Sigmoid colon (tissue), 7 donors: Measurements from ENCODE around the gene CACNA1A. TPM values are rescaled to one million over a fixed set of nuclear protein-coding genes. Genes with fewer than 3 reads are reported as not detected.
A peak's percentile ranks its signal among the peaks of the same experiment; 100 is the strongest.
"Not testable (repeated sequence)": the region's sequence is repeated elsewhere in the genome, so short reads cannot be mapped to it uniquely, and the experiment has no call there.

Source experiments
- DNase-seq: peaks from one replicate; pipeline ENCODE4 v3.0.0-alpha.2; 2019
- H3K27ac ChIP-seq, 4 donors: fragments of 200-600 bp; sonication (generic); one replicate each; pipeline ENCODE4 v1.5.1; 2016 to 2019; ENCODE audit warnings: mild to moderate bottlenecking in 1 of 4
- H3K27me3 ChIP-seq, 3 donors: fragments of 200-600 bp; sonication (generic); one replicate each; pipeline ENCODE4 v1.5.1; 2019; ENCODE audit warnings: mild to moderate bottlenecking in 1 of 3
- H3K36me3 ChIP-seq, 4 donors: fragments of 200-600 bp; sonication (generic); one replicate each; pipeline ENCODE4 v1.5.1; 2016 to 2019
- H3K4me1 ChIP-seq, 4 donors: fragments of 200-600 bp; sonication (generic); one replicate each; pipeline ENCODE4 v1.5.1; 2017 to 2019
- H3K4me3 ChIP-seq, 4 donors: fragments of 200-600 bp; sonication (generic); one replicate each; pipeline ENCODE4 v1.5.1; 2017 to 2019; ENCODE audit warnings: mild to moderate bottlenecking in 2 of 4, moderate library complexity in 1 of 4
- H3K9me3 ChIP-seq, 4 donors: fragments of 200-600 bp in 3 of 4; sonication (generic) in 3 of 4; one replicate each; pipeline versions ENCODE4 v1.5.1 to v1.6.1; 2013 to 2019
- EP300 ChIP-seq, 4 donors: sonication (generic); formaldehyde crosslinking; IDR thresholded peaks; one replicate each; pipeline ENCODE4 v1.6.1; 2017; ENCODE audit warnings: antibody characterized with exemption in 4 of 4
- POLR2A ChIP-seq, 2 donors: fragments of 450-650 bp; IDR thresholded peaks; one replicate each; pipeline ENCODE4 v1.6.1; 2016; ENCODE audit warnings: antibody characterized with exemption in 2 of 2, mild to moderate bottlenecking in 2 of 2, moderate library complexity in 2 of 2
- POLR2AphosphoS5 ChIP-seq, 4 donors: sonication (generic); formaldehyde crosslinking; IDR thresholded peaks; one replicate each; pipeline ENCODE4 v1.6.1; 2017; ENCODE audit warnings: antibody characterized with exemption in 4 of 4
- WGBS, 2 donors: extraction: QIAGEN DNeasy Blood & Tissue Kit; methylation state at CpG; one replicate each; pipeline ENCODE4 v1.1.7; 2013; 5-methylcytosine and 5-hydroxymethylcytosine counted together
- intact Hi-C: fragments of 100-400 bp; cut with DNase I; formaldehyde crosslinking; loops from one replicate; pipeline ENCODE4 v1.15.1; 2023
- polyA plus RNA-seq, 3 donors: library from polyadenylated mRNA; stranded (reverse); fragments of 200-250 nt; gene quantifications; one replicate each; pipeline ENCODE4 v1.2.3, GENCODE V29; 2013
- total RNA-seq, 4 donors: library from RNA; depleted of rRNA; stranded (reverse); fragments of >200 nt; gene quantifications; one replicate each; pipeline ENCODE4 v1.1.0, GENCODE V29; 2016
- TF ChIP-seq, protein P1 (sequence below), 4 experiments: fragments of 450-650 bp in 3 of 4; fragments of 200-600 bp in 1 of 4; IDR thresholded peaks; one replicate each; pipeline ENCODE4 v1.5.1; 2016 to 2019; ENCODE audit warnings: antibody characterized with exemption in 4 of 4, mild to moderate bottlenecking in 3 of 4, moderate library complexity in 2 of 4
- donor health status: healthy with polysubstance abuse.
- donor health status: Bipolar disorder and iron deficiency.
- donor health status: healthy.

Gene CACNA1A
- total and polyA plus RNA-seq, 7 donors, result 0.14 to 3.6 (median 1.6) TPM; not detected in 1

DNA sequence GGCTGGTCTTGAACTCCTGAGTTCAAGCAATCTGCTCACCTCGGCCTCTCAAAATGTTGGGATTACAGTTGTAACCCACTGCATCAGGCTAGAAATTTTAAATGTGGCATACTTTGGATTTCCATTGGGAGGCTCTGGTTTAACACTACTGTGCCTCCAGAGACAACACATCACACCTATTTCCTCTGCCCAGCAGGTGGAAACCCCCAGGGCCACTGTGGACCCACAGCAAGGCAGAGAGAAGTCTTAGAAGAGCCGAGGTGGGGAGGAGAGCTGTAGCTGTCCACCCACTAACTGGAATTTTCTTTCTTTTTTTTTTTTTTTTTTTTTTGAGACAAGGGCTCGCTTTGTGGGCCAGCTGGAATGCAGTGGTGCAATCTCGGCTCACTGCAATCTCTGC lies 316.7 kb downstream of the CACNA1A start:
- Histone ChIP-seq H3K27ac (no peak overlapping the region), H3K4me1 (no peaks in the 10 kb centered on the region), H3K9me3 (no peaks in the 10 kb centered on the region), H3K27me3 (no peaks in the 10 kb centered on the region), H3K4me3 (no peak overlapping the region), H3K36me3 (no peaks in the 10 kb centered on the region)
- TF ChIP-seq POLR2A (IDR thresholded peaks at IDR 0.05), result no peak
- no peak for TF ChIP-seq POLR2AphosphoS5 (IDR thresholded peaks at IDR 0.05)
- no peak for TF ChIP-seq EP300 (IDR thresholded peaks at IDR 0.05)
- intact Hi-C loops, result no loop called here
- WGBS, 2 donors, result 84 to 85% methylated on average over 4 of the region's 4 CpGs
- no peak for DNase-seq

GRCh38 chr19:13187419-13187818 lies 318.9 kb downstream of the CACNA1A start:
- Histone ChIP-seq H3K36me3 (no peaks in the 10 kb centered on the region), H3K4me1 (no peaks in the 10 kb centered on the region), H3K9me3 (no peaks in the 10 kb centered on the region), H3K27ac (no peak overlapping the region), H3K27me3 (no peaks in the 10 kb centered on the region), H3K4me3 (no peak overlapping the region)
- intact Hi-C loops, result no loop called here
- WGBS, 2 donors, result 94 to 99% methylated on average over 4 of the region's 4 CpGs
- no peak for DNase-seq
- no peak for TF ChIP-seq POLR2A (IDR thresholded peaks at IDR 0.05)
- no peak for TF ChIP-seq POLR2AphosphoS5 (IDR thresholded peaks at IDR 0.05)
- TF ChIP-seq, protein P1, sequence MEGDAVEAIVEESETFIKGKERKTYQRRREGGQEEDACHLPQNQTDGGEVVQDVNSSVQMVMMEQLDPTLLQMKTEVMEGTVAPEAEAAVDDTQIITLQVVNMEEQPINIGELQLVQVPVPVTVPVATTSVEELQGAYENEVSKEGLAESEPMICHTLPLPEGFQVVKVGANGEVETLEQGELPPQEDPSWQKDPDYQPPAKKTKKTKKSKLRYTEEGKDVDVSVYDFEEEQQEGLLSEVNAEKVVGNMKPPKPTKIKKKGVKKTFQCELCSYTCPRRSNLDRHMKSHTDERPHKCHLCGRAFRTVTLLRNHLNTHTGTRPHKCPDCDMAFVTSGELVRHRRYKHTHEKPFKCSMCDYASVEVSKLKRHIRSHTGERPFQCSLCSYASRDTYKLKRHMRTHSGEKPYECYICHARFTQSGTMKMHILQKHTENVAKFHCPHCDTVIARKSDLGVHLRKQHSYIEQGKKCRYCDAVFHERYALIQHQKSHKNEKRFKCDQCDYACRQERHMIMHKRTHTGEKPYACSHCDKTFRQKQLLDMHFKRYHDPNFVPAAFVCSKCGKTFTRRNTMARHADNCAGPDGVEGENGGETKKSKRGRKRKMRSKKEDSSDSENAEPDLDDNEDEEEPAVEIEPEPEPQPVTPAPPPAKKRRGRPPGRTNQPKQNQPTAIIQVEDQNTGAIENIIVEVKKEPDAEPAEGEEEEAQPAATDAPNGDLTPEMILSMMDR (IDR thresholded peaks at IDR 0.05), result no peak
- TF ChIP-seq EP300 (IDR thresholded peaks at IDR 0.05), result no peak

- 90 to 93% methylated on average over 38 of the region's 38 CpGs for WGBS, 2 donors
- H3K27ac ChIP-seq, DNase-seq, intact Hi-C loops, H3K9me3 ChIP-seq, H3K4me1 ChIP-seq, H3K36me3 ChIP-seq, H3K27me3 ChIP-seq, H3K4me3 ChIP-seq: not testable (repeated sequence)
These were observed 319.6 kb downstream of the CACNA1A start for GRCh38 chr19:13186688-13187087.

GRCh38 chr19:13185763-13186657 lies 320.3 kb downstream of the CACNA1A start:
- intact Hi-C loops, H3K9me3 ChIP-seq, H3K27me3 ChIP-seq, H3K4me3 ChIP-seq, DNase-seq, H3K27ac ChIP-seq, H3K36me3 ChIP-seq: not testable (repeated sequence)
- WGBS, 2 donors, result 86 to 88% methylated on average over 22 of the region's 22 CpGs
- peaks cover 0 to 14% (median 13%) of the 10 kb centered on the region in 4 donors for H3K4me1 ChIP-seq

DNA sequence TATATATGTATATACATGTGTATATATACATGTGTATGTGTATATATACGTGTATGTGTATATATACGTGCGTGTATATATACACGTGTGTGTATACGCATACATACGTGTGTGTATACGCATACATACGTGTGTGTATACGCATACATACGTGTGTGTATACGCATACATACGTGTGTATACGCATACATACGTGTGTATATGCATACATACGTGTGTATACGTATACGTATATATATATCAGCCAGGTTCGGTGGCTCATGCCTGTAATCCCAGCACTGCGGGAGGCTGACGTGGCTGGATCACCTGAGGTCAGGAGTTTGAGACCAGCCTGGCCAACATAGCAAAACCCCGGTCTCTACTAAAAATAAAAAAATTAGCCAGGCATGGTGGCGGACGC lies 321.4 kb downstream of the CACNA1A start:
- H3K9me3 ChIP-seq, H3K27me3 ChIP-seq, intact Hi-C loops, H3K4me3 ChIP-seq, H3K27ac ChIP-seq, DNase-seq, H3K36me3 ChIP-seq: not testable (repeated sequence)
- WGBS, 2 donors, result 78 to 94% methylated on average over 23 of the region's 23 CpGs
- H3K4me1 ChIP-seq, result peaks cover 0 to 15% (median 13%) of the 10 kb centered on the region in 4 donors

DNA sequence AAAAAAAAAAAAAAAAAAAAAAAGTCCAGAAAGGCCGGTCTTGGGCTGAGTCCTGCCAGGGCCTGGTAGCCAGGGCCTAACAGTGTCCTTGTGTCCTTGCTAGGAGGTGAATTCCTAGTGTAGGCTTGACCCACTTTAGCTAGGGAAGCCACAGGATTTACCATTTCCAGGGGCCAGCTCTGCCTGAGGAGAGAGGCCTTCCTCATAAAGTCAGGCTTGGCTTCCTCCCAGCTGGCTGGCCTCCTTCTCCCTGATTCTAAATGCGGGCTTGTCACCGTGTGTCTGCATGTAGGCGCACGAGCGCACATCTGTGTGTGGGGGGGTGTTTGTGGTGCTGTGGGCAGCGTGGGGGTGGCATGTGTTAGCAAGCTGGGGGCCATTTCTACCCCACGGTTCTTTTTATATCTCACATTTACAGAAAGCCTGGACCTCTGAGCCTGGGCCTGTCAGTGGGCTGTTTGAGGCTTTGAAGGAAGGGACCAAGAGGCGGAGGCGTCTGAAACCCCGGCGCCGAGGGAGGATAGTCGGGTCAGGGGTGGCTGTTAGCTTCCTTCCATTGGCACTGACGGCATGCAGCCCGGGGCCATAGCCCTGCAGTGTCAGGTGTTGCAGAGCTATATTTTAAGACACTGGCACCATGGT lies 324.4 kb downstream of the CACNA1A start:
- Histone ChIP-seq H3K27me3 (no peaks in the 10 kb centered on the region), H3K4me1 (peaks cover 0 to 15% (median 13%) of the 10 kb centered on the region in 4 donors), H3K4me3 (no peak overlapping the region), H3K36me3 (no peaks in the 10 kb centered on the region), H3K9me3 (no peaks in the 10 kb centered on the region), H3K27ac (peak overlapping the region; percentile 33 to 55 (median 42))
- peak; percentile 90 for DNase-seq
- intact Hi-C loops, result no loop called here
- TF ChIP-seq, protein P1 (IDR thresholded peaks at IDR 0.05), result no peak
- TF ChIP-seq EP300 (IDR thresholded peaks at IDR 0.05), result no peak
- TF ChIP-seq POLR2AphosphoS5 (IDR thresholded peaks at IDR 0.05), result peak in 3 of 4 donors; percentile 31 to 56 (median 49)
- 14 to 21% methylated on average over 16 of the region's 16 CpGs for WGBS, 2 donors

GRCh38 chr19:13178291-13178690 lies 328.0 kb downstream of the CACNA1A start:
- H3K36me3 ChIP-seq, intact Hi-C loops, H3K9me3 ChIP-seq, DNase-seq, H3K27ac ChIP-seq, H3K4me3 ChIP-seq, H3K27me3 ChIP-seq: not testable (repeated sequence)
- peaks cover 0 to 15% (median 13%) of the 10 kb centered on the region in 4 donors for H3K4me1 ChIP-seq
- WGBS, 2 donors, result 93 to 94% methylated on average over 10 of the region's 10 CpGs

DNA sequence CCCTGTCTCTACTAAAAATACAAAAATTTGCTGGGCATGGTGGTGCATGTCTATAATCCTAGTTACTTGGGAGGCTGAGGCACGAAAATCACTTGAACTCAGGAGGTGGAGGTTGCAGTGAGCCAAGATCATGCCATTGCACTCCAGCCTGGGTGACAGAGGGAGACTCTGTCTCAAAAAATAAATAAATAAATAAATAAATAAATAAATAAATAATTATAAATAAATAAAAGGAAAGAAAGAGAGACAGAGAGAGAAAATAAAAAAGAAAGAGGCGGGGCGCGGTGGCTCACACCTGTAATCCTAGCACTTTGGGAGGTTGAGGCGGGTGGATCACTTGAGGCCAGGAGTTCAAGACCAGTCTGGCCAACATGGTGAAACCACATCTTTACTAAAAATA lies 328.7 kb downstream of the CACNA1A start:
- H3K27me3 ChIP-seq, intact Hi-C loops, H3K9me3 ChIP-seq, H3K4me3 ChIP-seq, H3K27ac ChIP-seq, H3K36me3 ChIP-seq, DNase-seq: not testable (repeated sequence)
- WGBS, 2 donors, result 94 to 97% methylated on average over 5 of the region's 5 CpGs
- peaks cover 0 to 22% (median 18%) of the 10 kb centered on the region in 4 donors for H3K4me1 ChIP-seq
